IPS DF 19.7 (cell line): Measurements from ENCODE around the gene ACSL4.
"Not testable (repeated sequence)": the region's sequence is repeated elsewhere in the genome, so short reads cannot be mapped to it uniquely, and the experiment has no call there.

Experiments used
- DNase-seq: peaks from one replicate; pipeline ENCODE4 v3.0.0-alpha.2; 2013; ENCODE audit warnings: low read depth, low spot score

Gene ACSL4

GRCh38 chrX:109672239-109672638 lies 60.8 kb downstream of the ACSL4 start:
- DNase-seq: no peak

- not testable (repeated sequence) for DNase-seq
Measured at GRCh38 chrX:109671170-109671569, 61.9 kb downstream of the ACSL4 start.

DNA sequence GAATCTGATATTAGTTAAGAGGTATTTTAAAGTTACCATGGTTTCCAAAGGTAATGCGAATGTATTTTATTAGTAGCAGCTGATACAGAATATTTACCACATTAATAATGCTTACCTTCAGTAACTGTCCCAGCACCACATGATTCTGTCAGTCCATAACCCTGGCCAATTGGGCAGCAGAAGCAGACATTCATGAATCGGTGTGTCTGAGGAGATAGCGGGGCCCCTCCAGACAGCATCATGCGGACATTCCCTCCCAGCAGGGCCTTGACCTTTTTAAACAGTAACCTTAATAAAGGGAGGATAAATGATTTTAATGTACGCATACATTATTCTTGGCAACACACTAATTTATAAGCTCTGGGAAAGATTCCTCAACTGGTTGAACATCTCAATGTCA lies 65.1 kb downstream of the ACSL4 start:
- no peak for DNase-seq

DNA sequence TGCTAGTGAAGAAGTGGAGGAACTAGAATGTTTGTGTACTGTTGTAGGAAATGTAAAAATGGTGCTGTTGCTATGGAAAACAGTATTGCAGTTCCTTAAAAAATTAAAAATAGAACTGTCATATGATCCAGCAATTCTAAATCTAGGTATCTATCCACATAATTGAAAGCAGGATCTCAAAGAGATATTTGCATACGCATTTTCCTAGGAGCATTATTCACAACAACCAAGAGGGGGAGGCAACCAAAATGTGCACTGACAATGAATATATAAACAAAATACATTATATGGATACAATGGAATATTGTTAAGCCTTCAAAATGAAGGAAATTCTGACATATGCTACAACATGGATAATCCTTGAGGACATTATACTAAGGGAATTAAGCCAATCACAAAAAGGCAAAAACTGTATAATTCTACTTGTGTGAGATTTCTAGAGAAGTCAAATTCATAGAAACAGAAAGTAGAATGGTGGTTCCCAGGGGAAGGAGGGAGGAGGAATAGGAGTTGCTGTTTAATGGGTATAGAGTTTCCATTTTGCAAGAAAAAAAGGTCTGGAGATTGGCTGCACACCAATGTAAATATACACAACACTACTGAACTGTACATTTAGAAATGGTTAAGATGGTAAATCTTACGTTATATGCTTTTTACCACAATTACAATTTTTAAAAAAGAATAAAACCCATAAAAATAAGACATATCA lies 72.5 kb downstream of the ACSL4 start:
- no peak for DNase-seq

DNA sequence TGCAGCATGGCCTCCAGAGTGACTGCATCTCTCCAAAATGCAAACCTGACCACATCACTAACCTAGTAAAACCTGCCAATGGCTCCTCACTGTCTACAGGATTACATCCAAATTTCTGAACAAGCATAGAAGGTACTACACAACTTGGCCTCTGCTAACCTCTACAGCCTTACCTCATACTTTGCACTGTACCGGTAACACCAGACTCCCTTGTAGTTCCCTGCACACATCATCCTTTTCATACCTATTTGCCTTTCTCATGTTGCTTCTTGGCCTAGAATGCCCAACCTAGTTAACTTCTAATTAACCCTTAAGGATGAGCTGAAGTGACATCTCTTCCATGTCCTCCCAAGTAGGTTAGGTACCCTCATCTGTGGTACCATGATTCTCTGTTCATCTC lies 74.7 kb downstream of the ACSL4 start:
- DNase-seq: no peak

DNA sequence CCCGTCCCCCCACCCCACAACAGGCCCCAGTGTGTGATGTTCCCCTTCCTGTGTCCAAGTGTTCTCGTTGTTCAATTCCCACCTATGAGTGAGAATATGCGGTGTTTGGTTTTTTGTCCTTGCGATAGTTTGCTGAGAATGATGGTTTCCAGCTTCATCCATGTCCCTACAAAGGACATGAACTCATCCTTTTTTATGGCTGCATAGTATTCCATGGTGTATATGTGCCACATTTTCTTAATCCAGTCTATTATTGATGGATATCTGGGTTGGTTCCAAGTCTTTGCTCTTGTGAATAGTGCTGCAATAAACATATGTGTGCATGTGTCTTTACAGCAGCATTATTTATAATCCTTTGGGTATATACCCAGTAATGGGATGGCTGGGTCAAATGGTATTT lies 75.7 kb downstream of the ACSL4 start:
- DNase-seq: not testable (repeated sequence)

GRCh38 chrX:109656774-109657173 lies 76.3 kb downstream of the ACSL4 start:
- DNase-seq: no peak

DNA sequence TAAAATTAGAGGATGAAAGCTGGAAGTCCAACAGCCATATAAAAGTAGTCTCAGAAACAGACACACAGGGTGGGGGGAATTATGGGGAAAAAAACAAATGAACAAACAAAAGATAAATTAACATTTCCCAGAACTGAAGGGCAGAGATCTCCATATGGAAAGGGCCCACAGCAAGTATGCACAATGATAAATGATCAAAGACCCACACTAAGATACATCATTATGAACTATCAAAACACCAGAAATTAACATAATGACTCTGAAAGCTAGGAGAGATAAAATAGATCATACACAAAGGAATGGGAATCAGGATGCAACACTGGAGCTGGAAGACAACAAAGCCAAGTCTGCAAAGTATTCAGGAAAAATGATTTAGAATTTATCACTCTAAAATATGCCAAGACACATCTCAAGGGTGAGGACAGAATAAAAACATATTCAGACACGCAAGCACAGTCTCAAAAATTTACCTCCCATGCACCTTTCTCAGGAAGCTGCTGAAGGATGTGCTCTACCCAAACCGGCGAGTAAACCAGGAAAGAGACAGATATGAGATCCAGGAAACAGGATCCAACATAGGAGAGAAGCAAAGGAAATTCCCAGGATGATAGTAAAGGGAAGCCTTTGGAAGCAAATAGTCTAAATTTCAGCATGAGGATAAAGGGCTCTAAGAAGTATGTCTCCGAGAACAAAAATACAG lies 77.4 kb downstream of the ACSL4 start:
- DNase-seq: no peak

DNA sequence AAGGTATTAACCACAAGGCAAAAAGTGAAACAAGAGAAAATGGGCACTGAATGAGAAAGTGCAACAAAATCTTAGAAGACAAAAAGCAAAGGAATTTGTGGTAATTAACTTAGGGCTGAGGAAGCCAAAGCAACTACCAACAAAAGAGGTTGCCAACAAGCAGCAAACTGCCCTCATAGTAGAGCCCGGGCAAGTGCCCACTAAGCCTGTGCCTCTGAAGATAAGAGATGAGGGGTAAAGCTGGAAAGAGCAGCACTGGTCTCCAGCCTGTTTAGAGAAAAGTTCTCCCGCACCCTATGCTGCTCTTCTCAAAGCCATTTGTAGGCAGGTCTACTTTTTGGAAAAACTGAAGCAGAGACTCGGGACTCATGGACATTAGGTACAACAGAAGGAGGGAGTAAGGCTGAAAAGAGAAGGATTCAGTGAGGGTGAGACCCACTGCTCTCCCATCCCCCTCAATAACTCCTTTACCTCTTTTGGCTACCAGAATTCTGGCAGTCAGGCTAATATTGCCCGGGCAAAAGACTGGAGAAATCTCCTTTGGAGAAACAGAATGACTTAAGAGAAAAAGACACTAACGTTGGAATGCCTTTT lies 78.4 kb downstream of the ACSL4 start:
- DNase-seq: no peak

- not testable (repeated sequence) for DNase-seq
Measured at GRCh38 chrX:109644671-109645070, 88.4 kb downstream of the ACSL4 start.

DNA sequence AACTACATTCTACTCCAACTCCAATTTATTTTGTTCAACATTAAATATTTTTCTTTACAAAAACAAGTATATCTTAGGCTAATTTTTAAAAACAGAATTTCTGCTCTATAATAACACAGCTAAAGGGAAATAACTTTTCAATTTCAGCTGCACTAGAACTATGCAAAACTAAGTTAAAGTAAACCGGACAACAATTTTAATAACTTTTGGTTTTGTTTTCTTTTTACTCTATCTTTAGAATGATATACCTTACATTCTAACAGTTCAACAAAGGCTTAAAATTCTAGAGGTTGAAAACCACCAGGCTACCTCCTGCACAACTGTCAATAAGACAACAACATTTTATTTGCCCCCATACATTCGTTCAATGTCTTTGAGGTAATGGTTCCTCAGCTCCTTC lies 89.4 kb downstream of the ACSL4 start:
- DNase-seq: no peak

- DNase-seq: no peak
Measured at GRCh38 chrX:109638158-109638557, 94.9 kb downstream of the ACSL4 start.

- not testable (repeated sequence) for DNase-seq
Measured at GRCh38 chrX:109637477-109637876, 95.6 kb downstream of the ACSL4 start.

DNA sequence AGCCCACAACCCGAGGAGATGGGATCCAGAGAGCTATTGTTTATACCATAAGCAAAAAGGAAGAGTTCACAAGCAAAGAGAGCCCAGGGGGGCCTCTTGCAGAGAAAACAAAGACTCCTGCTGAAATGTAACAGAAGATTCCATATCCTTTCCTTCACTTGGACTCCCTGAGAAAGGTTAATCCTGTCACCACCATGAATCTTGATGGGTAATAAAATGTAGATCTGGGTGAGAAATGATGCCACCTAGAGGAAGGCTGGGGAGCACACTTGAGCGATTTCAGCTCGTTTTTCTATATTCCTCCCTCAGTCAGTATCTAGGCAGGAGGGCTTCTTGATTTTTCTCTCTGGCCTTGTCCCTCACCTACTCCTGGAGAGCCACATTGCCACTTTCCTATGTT lies 97.9 kb downstream of the ACSL4 start:
- DNase-seq: no peak

- DNase-seq: no peak
Measured at GRCh38 chrX:109632906-109633504, 100.1 kb downstream of the ACSL4 start.

GRCh38 chrX:109629310-109629709 lies 103.7 kb downstream of the ACSL4 start:
- DNase-seq: no peak

DNA sequence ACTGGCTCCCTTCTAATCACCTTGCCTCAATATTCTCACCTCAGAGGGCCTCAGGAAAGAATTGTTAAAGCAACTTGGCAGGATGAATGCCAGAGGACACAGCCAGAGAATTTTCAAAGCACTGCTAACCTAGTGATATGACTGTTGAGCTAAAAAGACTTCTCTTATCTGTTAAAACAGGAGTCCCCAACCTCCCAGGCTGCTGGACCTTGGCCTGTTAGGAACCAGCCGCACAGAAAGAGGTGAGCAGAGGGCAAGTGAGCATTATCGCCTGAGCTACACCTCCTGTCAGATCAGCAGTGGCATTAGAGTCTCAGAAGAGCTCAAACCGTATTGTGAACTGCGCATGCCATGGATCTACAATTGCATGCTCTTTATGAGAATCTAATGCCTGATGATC lies 106.4 kb downstream of the ACSL4 start:
- DNase-seq: no peak

- DNase-seq: no peak
Measured at GRCh38 chrX:109624641-109625616, 108.1 kb downstream of the ACSL4 start, which contains the start of gene KCNE5. Gene KCNE5, minus strand, starts transcription at chrX:109625172. Its CDS starts 152 bp downstream, at chrX:109625020.

GRCh38 chrX:109623997-109624396 lies 109.1 kb downstream of the ACSL4 start:
- DNase-seq: no peak

DNA sequence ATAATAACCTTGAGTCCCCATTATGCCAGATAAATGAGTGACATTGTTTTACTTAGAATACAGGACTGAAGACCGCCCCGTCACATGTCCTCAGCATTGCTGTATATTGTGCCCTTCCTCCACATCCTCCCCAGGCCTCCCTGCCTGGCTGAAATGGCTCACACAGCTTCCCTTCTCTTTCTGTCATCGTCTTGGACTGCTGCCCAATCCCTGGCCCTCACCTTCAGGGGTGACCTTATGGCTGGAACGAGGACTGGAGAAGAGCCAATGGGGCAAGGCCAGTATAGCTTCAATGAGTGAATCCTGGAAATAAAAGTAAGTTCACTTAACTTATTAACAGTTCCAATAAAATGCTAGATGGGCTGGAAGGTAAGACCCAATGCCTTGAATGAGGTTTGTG lies 110.8 kb downstream of the ACSL4 start:
- DNase-seq: no peak

DNA sequence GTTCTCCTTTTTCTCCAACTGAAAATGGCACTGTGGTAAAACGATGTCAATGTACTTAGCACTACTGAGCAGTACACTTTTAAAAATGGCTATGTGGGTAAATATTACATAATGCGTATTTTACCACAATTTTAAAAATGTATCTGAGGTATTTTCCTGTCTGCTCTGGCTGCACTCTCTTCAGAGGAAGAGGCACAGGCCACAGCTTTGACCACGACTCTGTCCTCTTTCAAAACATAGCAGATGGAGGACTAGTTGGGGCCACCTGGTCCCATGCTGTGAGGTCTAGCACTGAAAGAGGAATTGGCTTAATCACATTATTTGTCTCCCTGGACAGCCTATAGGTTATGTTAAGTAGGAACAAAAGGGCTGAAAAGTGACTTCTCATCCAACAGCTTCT lies 113.3 kb downstream of the ACSL4 start:
- no peak for DNase-seq
